ENCODE results near the gene ARHGAP26. TPM values are rescaled to one million over a fixed set of nuclear protein-coding genes. Genes with fewer than 3 reads are reported as not detected.
A peak's percentile ranks its signal among the peaks of the same experiment; 100 is the strongest.

The ARHGAP26 gene
- total RNA-seq, 1 experiment from 2014 or later = 5.5 TPM

- DNase-seq (ENCODE audit: low read depth) = peak; percentile 58
Observed at GRCh38 chr5:143059976-143060765, 290.0 kb downstream of the ARHGAP26 start.

- DNase-seq (ENCODE audit: low read depth) = peak; percentile 85
Observed at GRCh38 chr5:143061161-143061945, 291.2 kb downstream of the ARHGAP26 start.

GRCh38 chr5:143062379-143062778 is 292.2 kb downstream of the ARHGAP26 start:
- DNase-seq (ENCODE audit: low read depth) = no peak

- no peak for DNase-seq (ENCODE audit: low read depth)
Observed at GRCh38 chr5:143063175-143063970, 293.2 kb downstream of the ARHGAP26 start.

- peak; percentile 22 for DNase-seq (ENCODE audit: low read depth)
Observed at GRCh38 chr5:143064218-143064641, 294.1 kb downstream of the ARHGAP26 start.

GRCh38 chr5:143064676-143065075 is 294.5 kb downstream of the ARHGAP26 start:
- DNase-seq (ENCODE audit: low read depth) = no peak

GRCh38 chr5:143065185-143065965 is 295.2 kb downstream of the ARHGAP26 start:
- DNase-seq (ENCODE audit: low read depth) = no peak

- DNase-seq (ENCODE audit: low read depth) = no peak
Observed at GRCh38 chr5:143065996-143066522, 295.9 kb downstream of the ARHGAP26 start.

- DNase-seq (ENCODE audit: low read depth) = no peak
Observed at GRCh38 chr5:143066556-143067281, 296.5 kb downstream of the ARHGAP26 start.

GRCh38 chr5:143068712-143069111 is 298.5 kb downstream of the ARHGAP26 start:
- DNase-seq (ENCODE audit: low read depth) = no peak

GRCh38 chr5:143071927-143072326 is 301.8 kb downstream of the ARHGAP26 start:
- no peak for DNase-seq (ENCODE audit: low read depth)

GRCh38 chr5:143072734-143073133 is 302.6 kb downstream of the ARHGAP26 start:
- DNase-seq (ENCODE audit: low read depth) = no peak

GRCh38 chr5:143073766-143074165 is 303.6 kb downstream of the ARHGAP26 start:
- DNase-seq (ENCODE audit: low read depth) = no peak

GRCh38 chr5:143074414-143074996 is 304.3 kb downstream of the ARHGAP26 start:
- no peak for DNase-seq (ENCODE audit: low read depth)

GRCh38 chr5:143076377-143076776 is 306.2 kb downstream of the ARHGAP26 start:
- no peak for DNase-seq (ENCODE audit: low read depth)

- no peak for DNase-seq (ENCODE audit: low read depth)
Observed at GRCh38 chr5:143077453-143078103, 307.4 kb downstream of the ARHGAP26 start.

- DNase-seq (ENCODE audit: low read depth) = no peak
Observed at GRCh38 chr5:143078313-143078712, 308.1 kb downstream of the ARHGAP26 start.

GRCh38 chr5:143078971-143079370 is 308.8 kb downstream of the ARHGAP26 start:
- DNase-seq (ENCODE audit: low read depth) = no peak

- DNase-seq (ENCODE audit: low read depth) = no peak
Observed at GRCh38 chr5:143080407-143080806, 310.2 kb downstream of the ARHGAP26 start.
